GM23338 (cell line): ENCODE data around the gene ZNF681. TPM values are rescaled to one million over a fixed set of nuclear protein-coding genes. Genes with fewer than 3 reads are reported as not detected.
"Not testable (repeated sequence)": the region's sequence is repeated elsewhere in the genome, so short reads cannot be mapped to it uniquely, and the experiment has no call there.

Experiments used
- ATAC-seq: fragments of 200-7000 bp; cut with Tn5 transposase; 3 replicates; pipeline ENCODE4 v1.9.1; 2020
- DNase-seq: peaks from one replicate; pipeline ENCODE4 v3.0.0-alpha.2; 2015; ENCODE audit warnings: low spot score
- H2AFZ ChIP-seq: fragments of 200-600 bp; sonication (generic); 2 replicates; pipeline ENCODE4 v1.8.0; 2016; ENCODE audit warnings: antibody characterized with exemption, mild to moderate bottlenecking, moderate library complexity
- H3F3A ChIP-seq: fragments of 200-600 bp; sonication (generic); replicated peaks from 2 replicates; pipeline ENCODE4 v1.8.0; 2017; ENCODE audit warnings: antibody characterized with exemption, mixed run types, low read depth
- H3K27ac ChIP-seq: fragments of 200-600 bp; sonication (generic); 2 replicates; pipeline ENCODE4 v1.6.1; 2016; ENCODE audit warnings: low read depth
- H3K27me3 ChIP-seq: fragments of 200-600 bp; sonication (generic); 2 replicates; pipeline ENCODE4 v1.8.0; 2016; ENCODE audit warnings: mild to moderate bottlenecking, mixed run types, moderate library complexity; ENCODE audit not compliant: insufficient read depth
- H3K36me3 ChIP-seq: fragments of 200-600 bp; sonication (generic); 2 replicates; pipeline ENCODE4 v1.8.0; 2016; ENCODE audit warnings: mild to moderate bottlenecking; ENCODE audit not compliant: insufficient read depth
- H3K4me1 ChIP-seq: fragments of 200-600 bp; sonication (generic); 2 replicates; pipeline ENCODE4 v1.8.0; 2016; ENCODE audit warnings: mild to moderate bottlenecking, moderate library complexity; ENCODE audit not compliant: insufficient read depth
- H3K4me2 ChIP-seq: fragments of 200-600 bp; sonication (generic); 2 replicates; pipeline ENCODE4 v1.7.1; 2017; ENCODE audit warnings: mixed run types
- H3K4me3 ChIP-seq: fragments of 200-600 bp; sonication (generic); 2 replicates; pipeline ENCODE4 v1.6.1; 2016; ENCODE audit warnings: mixed run types
- H3K79me2 ChIP-seq: fragments of 200-600 bp; sonication (generic); replicated peaks from 2 replicates; pipeline ENCODE4 v1.8.0; 2017; ENCODE audit warnings: mild to moderate bottlenecking; ENCODE audit not compliant: insufficient read depth
- H3K9me2 ChIP-seq: fragments of 200-600 bp; sonication (generic); 2 replicates; pipeline ENCODE4 v1.8.0; 2017; ENCODE audit not compliant: insufficient read depth
- H4K20me1 ChIP-seq: fragments of 200-600 bp; sonication (generic); replicated peaks from 2 replicates; pipeline ENCODE4 v1.8.0; 2017; ENCODE audit warnings: mild to moderate bottlenecking; ENCODE audit not compliant: insufficient read depth
- H3K27ac Mint-ChIP-seq: 2 replicates; pipeline ENCODE4 v1.8.0; 2020; ENCODE audit warnings: inconsistent platforms, mild to moderate bottlenecking, moderate library complexity, mixed read lengths
- H3K27me3 Mint-ChIP-seq: 3 replicates; pipeline ENCODE4 v1.8.0; 2022; ENCODE audit warnings: low read depth, mild to moderate bottlenecking, moderate library complexity, mixed read lengths, inconsistent platforms; ENCODE audit not compliant: insufficient read depth, poor library complexity
- H3K36me3 Mint-ChIP-seq: 3 replicates; pipeline ENCODE4 v1.8.0; 2021; ENCODE audit warnings: low read depth, mild to moderate bottlenecking, inconsistent platforms, moderate library complexity, mixed read lengths
- H3K4me1 Mint-ChIP-seq: 3 replicates; pipeline ENCODE4 v1.8.0; 2020; ENCODE audit warnings: mild to moderate bottlenecking, inconsistent platforms, mixed read lengths
- H3K4me3 Mint-ChIP-seq: 3 replicates; pipeline ENCODE4 v1.8.0; 2021; ENCODE audit warnings: moderate library complexity, mild to moderate bottlenecking, inconsistent platforms, mixed read lengths
- H3K9me3 Mint-ChIP-seq: 3 replicates; pipeline ENCODE4 v1.8.0; 2020; ENCODE audit warnings: moderate library complexity, mild to moderate bottlenecking, inconsistent platforms, mixed read lengths
- JUNB ChIP-seq: IDR thresholded peaks from one replicate; pipeline ENCODE4 v1.6.1; 2016; ENCODE audit warnings: antibody characterized with exemption; ENCODE audit not compliant: unreplicated experiment
- ZNF331 ChIP-seq: fragments of 250-450 bp; sonication (Bioruptor Pico); IDR thresholded peaks from 2 replicates; pipeline ENCODE4 v1.5.0; 2020; ENCODE audit warnings: low read depth, mild to moderate bottlenecking, moderate library complexity
- polyA plus RNA-seq: library from polyadenylated mRNA; unstranded; fragments of >200 nt; fragmentation: Nextera tagmentation; extraction: Ambion mirVana; gene quantifications from 2 replicates; pipeline ENCODE4 v1.2.1, GENCODE V29; 2016
- total RNA-seq: library from RNA; depleted of rRNA; stranded (reverse); fragments of >200 nt; shearing (Covaris generic); gene quantifications from 2 replicates; pipeline ENCODE4 v1.2.3, GENCODE V29; 2014

ZNF681 gene
- total and polyA plus RNA-seq, 2 experiments from 2014 or later: 9.4 to 25.1 TPM

GRCh38 chr19:23762548-23762883 is 3.8 kb upstream of the ZNF681 start (continued):
- TF ChIP-seq ZNF331 (CRISPR knock-in tag) (no peak), JUNB (no peak)

GRCh38 chr19:23760326-23760725 is 1.6 kb upstream of the ZNF681 start:
- H3K9me3 Mint-ChIP-seq, H3K36me3 ChIP-seq, DNase-seq, H2AFZ ChIP-seq, H3K27me3 ChIP-seq, H3K4me3 ChIP-seq, H3K27ac ChIP-seq, H3K4me2 ChIP-seq, H3K9me2 ChIP-seq, H3K27ac Mint-ChIP-seq, H3K4me3 Mint-ChIP-seq, H3K27me3 Mint-ChIP-seq, H3F3A ChIP-seq, ATAC-seq: not testable (repeated sequence)
- Mint-ChIP-seq H3K4me1 (peaks cover 16% of the 10 kb centered on the region; the same call in 2 of the 3 replicates), H3K36me3 (peaks cover 29% of the 10 kb centered on the region)
- Histone ChIP-seq H3K4me1 (peaks cover 18% of the 10 kb centered on the region), H3K79me2 (peaks cover 46% of the 10 kb centered on the region), H4K20me1 (peaks cover 11% of the 10 kb centered on the region)

- not testable (repeated sequence) for H3F3A ChIP-seq, ATAC-seq, H3K4me2 ChIP-seq, H3K27me3 ChIP-seq, H2AFZ ChIP-seq, H3K9me2 ChIP-seq, H3K27ac Mint-ChIP-seq, H3K27me3 Mint-ChIP-seq, H3K4me3 Mint-ChIP-seq, DNase-seq, H3K4me3 ChIP-seq, H3K4me1 Mint-ChIP-seq, H4K20me1 ChIP-seq, H3K27ac ChIP-seq, H3K4me1 ChIP-seq, H3K79me2 ChIP-seq
- H3K36me3 ChIP-seq: peaks cover 38% of the 10 kb centered on the region
- Mint-ChIP-seq H3K36me3 (peaks cover 75% of the 10 kb centered on the region), H3K9me3 (peaks cover 71% of the 10 kb centered on the region)
Observed at GRCh38 chr19:23743633-23744232, 15.0 kb downstream of the ZNF681 start.

- not testable (repeated sequence) for H3K36me3 ChIP-seq, H3K4me2 ChIP-seq, DNase-seq, ATAC-seq, H3K4me1 Mint-ChIP-seq, H4K20me1 ChIP-seq, H3K27ac ChIP-seq, H3K4me1 ChIP-seq, H2AFZ ChIP-seq, H3K79me2 ChIP-seq, H3K36me3 Mint-ChIP-seq, H3K27me3 ChIP-seq, H3K27me3 Mint-ChIP-seq, H3K27ac Mint-ChIP-seq, H3K9me2 ChIP-seq, H3F3A ChIP-seq, H3K4me3 ChIP-seq, H3K4me3 Mint-ChIP-seq
- H3K9me3 Mint-ChIP-seq: peaks cover 19% of the 10 kb centered on the region
Observed at GRCh38 chr19:23730729-23731465, 27.8 kb downstream of the ZNF681 start.

GRCh38 chr19:23724161-23724560 is 34.5 kb downstream of the ZNF681 start:
- not testable (repeated sequence) for H3K79me2 ChIP-seq, H3K27ac Mint-ChIP-seq, H4K20me1 ChIP-seq, ATAC-seq, H3K36me3 Mint-ChIP-seq, H3K9me2 ChIP-seq, H3K4me3 Mint-ChIP-seq, H3K27me3 ChIP-seq, H3F3A ChIP-seq, H3K9me3 Mint-ChIP-seq, H3K36me3 ChIP-seq
- peak overlapping the region; percentile 80 for H3K27ac ChIP-seq
- peak; percentile 20 for DNase-seq
- peaks cover 28% of the 10 kb centered on the region for H3K4me1 Mint-ChIP-seq
- peaks cover 13% of the 10 kb centered on the region for H3K27me3 Mint-ChIP-seq
- H3K4me3 ChIP-seq: peak overlapping the region; percentile 30; the same call in 1 of the 2 replicates
- H3K4me2 ChIP-seq: peak overlapping the region; percentile 68
- peaks cover 35% of the 10 kb centered on the region for H3K4me1 ChIP-seq
- H2AFZ ChIP-seq: peak overlapping the region; percentile 88
